ENCODE measurements around the gene APOBEC3F. TPM values are rescaled to one million over a fixed set of nuclear protein-coding genes. Genes with fewer than 3 reads are reported as not detected.
A peak's percentile ranks its signal among the peaks of the same experiment; 100 is the strongest.
"Not testable (repeated sequence)": the region's sequence is repeated elsewhere in the genome, so short reads cannot be mapped to it uniquely, and the experiment has no call there.

APOBEC3F gene
- total RNA-seq, 8 experiments from 2014 or later, result 0.38 to 16.9 (median 4.9) TPM

DNA sequence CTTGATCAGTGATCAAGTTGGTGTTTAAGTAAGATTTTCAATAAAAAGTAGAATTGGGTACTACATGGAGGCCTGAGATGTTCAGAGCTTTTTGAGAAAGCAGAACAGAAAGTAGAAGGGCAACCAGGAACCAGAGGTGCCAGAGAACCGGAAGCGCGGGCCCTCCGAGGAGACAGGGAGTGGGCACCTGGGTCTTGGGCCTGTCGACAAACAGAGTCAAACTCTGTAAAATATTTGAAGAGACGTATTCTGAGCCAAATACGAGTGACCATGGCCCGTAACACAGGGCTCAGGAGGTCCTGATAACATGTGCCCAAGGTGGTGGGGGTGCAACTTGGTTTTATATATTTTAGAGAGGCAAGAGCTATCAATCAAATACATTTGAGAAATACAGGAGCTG is 23.2 kb downstream of the APOBEC3F start:
- in situ Hi-C loops (cut with MboI; ENCODE audit: low pct_unique_long_range_greater_than_20kb in 2 of 9, low sequenced_read_pairs in 9 of 9, unreplicated experiment in 9 of 9); H3K27ac ChIP-seq; H3K4me3 ChIP-seq; ATAC-seq (replicated peaks in 6 of 8); H3K4me1 ChIP-seq (replicated peaks in 1 of 2): not testable (repeated sequence)
- no CpG with 5 or more reads among the region's 8 CpGs for WGBS, 10 experiments

DNA sequence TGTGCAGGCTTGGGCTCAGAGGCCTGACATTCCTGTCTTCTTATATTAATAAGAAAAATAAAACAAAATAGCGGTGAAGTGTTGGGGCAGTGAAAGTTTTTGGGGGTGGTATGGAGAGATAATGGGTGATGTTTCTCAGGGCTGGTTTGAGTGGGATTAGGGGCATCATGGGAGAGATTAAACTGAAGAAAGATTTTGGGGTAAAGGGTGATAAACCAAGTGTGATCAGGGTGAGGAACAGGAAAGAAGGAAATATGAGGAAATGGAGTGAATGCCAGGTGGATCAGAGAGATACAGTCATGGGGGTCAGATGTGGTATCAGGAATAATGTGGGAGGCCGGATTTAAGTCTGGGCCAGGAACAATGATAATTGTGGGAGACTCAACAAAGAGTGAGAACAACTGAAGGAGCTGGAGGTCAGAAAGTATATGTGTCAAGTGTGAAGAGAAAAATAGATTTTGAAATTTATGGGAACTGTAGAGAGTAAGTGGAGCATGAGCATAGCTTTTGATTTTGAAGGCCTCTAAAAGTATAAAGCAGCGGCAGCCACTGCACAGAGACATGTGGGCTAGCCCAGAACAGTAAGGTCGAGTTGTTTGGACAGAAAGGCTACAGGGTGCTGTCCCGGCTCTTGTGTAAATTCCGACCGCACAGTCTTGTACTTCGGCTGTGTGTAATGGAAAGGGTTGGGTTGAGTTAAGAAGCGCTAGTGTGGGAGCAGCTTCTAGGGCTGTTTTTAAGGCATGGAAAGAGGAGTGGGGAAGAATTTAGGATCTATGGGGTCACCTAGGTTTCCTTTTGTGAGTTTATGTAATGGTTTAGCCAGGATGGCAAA is 26.0 kb downstream of the APOBEC3F start:
- WGBS, 10 experiments, result 37 to 100% (median 86%) methylated on average over 3 to 9 of the region's 9 CpGs
- H3K27ac ChIP-seq; in situ Hi-C loops (cut with MboI; ENCODE audit: low pct_unique_long_range_greater_than_20kb in 2 of 9, low sequenced_read_pairs in 9 of 9, unreplicated experiment in 9 of 9); H3K4me1 ChIP-seq (replicated peaks in 1 of 2); ATAC-seq (replicated peaks in 6 of 8); H3K4me3 ChIP-seq: not testable (repeated sequence)

DNA sequence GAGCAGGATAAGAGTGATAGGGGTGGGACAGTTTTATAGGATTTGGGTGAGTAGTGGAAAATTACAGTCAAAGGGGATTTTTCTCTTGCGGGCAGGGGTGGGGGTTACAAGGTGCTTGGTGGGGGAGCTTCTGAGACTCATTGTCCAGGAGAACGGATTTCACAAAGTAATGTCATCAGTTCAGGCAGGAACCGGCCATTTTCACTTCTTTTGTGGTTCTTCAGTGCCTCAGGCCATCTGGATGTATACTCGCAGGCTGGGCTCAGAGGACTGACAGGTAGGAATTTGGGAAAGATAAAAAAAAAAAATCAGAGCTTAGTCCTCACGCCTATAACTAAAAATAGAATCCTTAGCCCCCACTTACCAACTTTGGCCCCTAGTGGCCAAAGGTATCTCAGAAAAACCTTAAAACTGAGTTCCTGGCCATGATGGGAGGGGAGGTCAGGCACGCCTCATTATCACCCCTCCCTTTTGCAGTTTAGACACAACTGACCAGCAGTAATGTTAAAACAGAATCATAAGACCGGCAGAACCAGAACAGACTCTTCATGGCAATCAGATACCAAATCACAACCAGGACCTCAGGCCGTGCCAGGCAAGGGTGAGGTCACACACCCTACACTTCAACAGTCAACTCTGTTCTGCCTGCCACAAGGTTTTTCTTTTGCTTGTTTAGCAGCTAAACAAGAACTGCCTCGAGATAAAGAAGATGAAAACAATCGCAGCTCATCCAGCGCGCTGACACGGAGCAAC is 27.5 kb downstream of the APOBEC3F start:
- in situ Hi-C loops (cut with MboI; ENCODE audit: low pct_unique_long_range_greater_than_20kb in 2 of 9, low sequenced_read_pairs in 9 of 9, unreplicated experiment in 9 of 9), result no loop called here
- ATAC-seq (replicated peaks in 6 of 8), result no peak
- 46 to 90% (median 83%) methylated on average over 2 to 9 of the region's 13 CpGs for WGBS, 10 experiments
- Histone ChIP-seq H3K4me1 (replicated peaks in 1 of 2) (no peaks in the 10 kb centered on the region), H3K4me3 (no peak overlapping the region), H3K27ac (no peak overlapping the region)

DNA sequence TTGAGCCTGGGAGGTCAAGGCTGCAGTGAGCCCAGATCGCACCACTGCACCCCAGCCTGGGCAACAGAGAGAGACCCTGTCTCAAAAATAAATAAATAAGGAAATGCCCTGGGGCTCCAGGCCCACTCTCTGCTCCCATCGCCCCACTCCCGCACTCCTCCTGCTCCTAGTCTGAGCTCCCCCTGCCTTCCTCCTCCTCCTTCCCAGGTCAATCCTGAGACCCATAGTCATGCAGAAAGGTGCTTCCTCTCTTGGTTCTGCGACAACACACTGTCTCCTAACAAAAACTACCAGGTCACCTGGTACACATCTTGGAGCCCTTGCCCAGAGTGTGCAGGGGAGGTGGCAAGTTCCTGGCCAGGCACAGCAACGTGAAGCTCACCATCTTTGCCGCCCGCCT is 29.5 kb downstream of the APOBEC3F start:
- no peak for ATAC-seq (replicated peaks in 6 of 8)
- H3K4me1 ChIP-seq (replicated peaks in 1 of 2), result peaks cover 0 to 6% of the 10 kb centered on the region in 2 donors
- in situ Hi-C loops (cut with MboI; ENCODE audit: low pct_unique_long_range_greater_than_20kb in 2 of 9, low sequenced_read_pairs in 9 of 9, unreplicated experiment in 9 of 9), result no loop called here
- H3K27ac ChIP-seq, result no peak overlapping the region
- H3K4me3 ChIP-seq, result no peak overlapping the region
- 100% methylated on average over 1 to 2 of the region's 7 CpGs; no CpG with 5 or more reads in 4 of the 10 experiments for WGBS, 10 experiments

DNA sequence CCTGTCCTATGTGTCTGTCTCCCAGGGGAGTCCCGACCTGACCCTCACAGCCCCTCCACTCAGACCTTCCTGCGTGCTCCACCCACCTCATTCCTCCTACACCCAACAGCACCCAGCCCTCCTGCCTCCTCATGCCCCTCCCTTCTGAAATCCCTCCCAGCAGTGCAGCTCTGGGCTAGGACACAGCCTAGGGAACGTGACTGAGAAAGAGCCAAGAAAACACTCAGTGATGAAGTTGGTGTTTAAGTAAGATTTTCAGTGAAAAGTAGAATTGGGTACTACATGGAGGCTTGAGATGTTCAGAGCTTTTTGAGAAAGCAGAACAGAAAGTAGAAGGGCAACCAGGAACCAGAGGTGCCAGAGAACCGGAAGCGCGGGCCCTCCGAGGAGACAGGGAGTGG is 31.9 kb downstream of the APOBEC3F start:
- H3K27ac ChIP-seq; ATAC-seq (replicated peaks in 6 of 8); H3K4me3 ChIP-seq; in situ Hi-C loops (cut with MboI; ENCODE audit: low pct_unique_long_range_greater_than_20kb in 2 of 9, low sequenced_read_pairs in 9 of 9, unreplicated experiment in 9 of 9): not testable (repeated sequence)
- WGBS, 10 experiments, result 83% methylated on average over 2 of the region's 7 CpGs; no CpG with 5 or more reads in 9 of the 10 experiments
- H3K4me1 ChIP-seq (replicated peaks in 1 of 2), result peaks cover 16 to 18% of the 10 kb centered on the region in 2 donors

DNA sequence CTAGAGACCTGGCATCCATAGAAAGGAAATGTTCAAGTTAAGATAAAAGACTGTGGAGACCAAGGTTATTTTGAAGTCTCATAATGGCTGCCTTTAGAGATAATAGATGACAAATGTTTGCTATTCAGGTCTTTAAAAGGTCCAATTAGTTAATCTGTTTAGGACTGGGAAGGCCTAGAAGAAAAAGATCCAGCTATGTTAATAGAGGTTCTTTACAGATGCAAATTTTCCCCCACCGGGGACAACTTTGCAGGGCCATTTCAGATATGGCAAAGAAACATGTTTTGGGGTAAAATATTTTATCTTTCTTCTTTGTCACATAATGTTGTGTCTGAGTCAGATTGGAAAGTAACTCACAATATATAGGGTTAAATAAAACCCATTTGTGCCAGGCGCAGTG is 33.3 kb downstream of the APOBEC3F start:
- H3K27ac ChIP-seq, result no peak overlapping the region
- in situ Hi-C loops (cut with MboI; ENCODE audit: low pct_unique_long_range_greater_than_20kb in 2 of 9, low sequenced_read_pairs in 9 of 9, unreplicated experiment in 9 of 9), result no loop called here
- ATAC-seq (replicated peaks in 6 of 8), result no peak
- no peak overlapping the region for H3K4me3 ChIP-seq
- 0 to 100% (median 49%) methylated on average over 1 to 2 of the region's 2 CpGs; no CpG with 5 or more reads in 2 of the 10 experiments for WGBS, 10 experiments
- H3K4me1 ChIP-seq (replicated peaks in 1 of 2), result peaks cover 16 to 24% of the 10 kb centered on the region in 2 donors

DNA sequence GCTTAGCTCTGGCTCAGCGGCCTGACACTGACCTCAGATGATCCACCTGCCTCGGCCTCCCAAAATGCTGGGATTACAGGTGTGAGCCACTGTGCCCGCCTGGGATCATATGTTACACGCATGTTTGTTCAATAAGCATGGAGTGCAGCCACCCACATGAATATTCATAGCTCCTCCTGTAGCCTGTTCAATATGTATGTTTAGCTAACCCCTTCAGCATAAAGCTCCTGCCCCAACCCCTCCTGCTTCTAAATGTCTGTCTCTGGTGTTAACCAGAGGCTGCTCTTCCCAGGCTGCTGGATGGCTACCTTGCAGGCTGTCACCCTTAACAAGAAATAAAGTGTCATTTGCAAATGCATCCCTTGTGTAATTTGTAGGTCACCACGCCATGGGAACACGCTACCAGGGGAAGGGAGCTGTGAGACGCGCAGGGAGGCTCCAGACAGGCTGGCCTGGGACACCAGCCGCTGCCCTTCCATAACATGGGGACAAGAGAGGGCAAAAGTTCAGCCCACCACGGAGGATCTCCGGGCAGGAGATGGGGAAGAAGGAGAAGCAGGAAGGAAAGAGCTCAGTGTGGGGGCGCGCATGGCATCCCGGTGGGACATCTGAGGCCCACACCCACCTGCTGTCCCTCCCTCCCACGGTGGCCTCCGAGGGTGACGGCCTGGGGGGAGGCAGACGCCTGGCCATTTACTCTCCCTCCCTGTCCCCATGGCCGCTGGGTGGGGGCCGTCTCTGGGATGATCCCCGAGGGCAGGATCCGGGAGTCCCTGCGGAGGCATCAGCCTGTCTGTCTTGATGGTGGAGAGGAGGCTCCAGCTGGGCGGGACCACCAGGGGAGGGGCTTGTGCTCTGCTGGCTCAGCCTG is 35.7 kb downstream of the APOBEC3F start:
- in situ Hi-C loops (cut with MboI; ENCODE audit: low pct_unique_long_range_greater_than_20kb in 2 of 9, low sequenced_read_pairs in 9 of 9, unreplicated experiment in 9 of 9), result not testable (repeated sequence)
- Histone ChIP-seq H3K27ac (peak overlapping the region; percentile 63 to 83), H3K4me3 (peak overlapping the region in 3 of 5 donors; percentile 16 to 23 (median 19)), H3K4me1 (replicated peaks in 1 of 2) (peaks cover 18 to 24% of the 10 kb centered on the region in 2 donors)
- WGBS, 10 experiments, result 0 to 7% methylated on average over 1 to 3 of the region's 24 CpGs; no CpG with 5 or more reads in 8 of the 10 experiments
- peak; percentile 90 to 94 (median 92) for ATAC-seq (replicated peaks in 6 of 8)

DNA sequence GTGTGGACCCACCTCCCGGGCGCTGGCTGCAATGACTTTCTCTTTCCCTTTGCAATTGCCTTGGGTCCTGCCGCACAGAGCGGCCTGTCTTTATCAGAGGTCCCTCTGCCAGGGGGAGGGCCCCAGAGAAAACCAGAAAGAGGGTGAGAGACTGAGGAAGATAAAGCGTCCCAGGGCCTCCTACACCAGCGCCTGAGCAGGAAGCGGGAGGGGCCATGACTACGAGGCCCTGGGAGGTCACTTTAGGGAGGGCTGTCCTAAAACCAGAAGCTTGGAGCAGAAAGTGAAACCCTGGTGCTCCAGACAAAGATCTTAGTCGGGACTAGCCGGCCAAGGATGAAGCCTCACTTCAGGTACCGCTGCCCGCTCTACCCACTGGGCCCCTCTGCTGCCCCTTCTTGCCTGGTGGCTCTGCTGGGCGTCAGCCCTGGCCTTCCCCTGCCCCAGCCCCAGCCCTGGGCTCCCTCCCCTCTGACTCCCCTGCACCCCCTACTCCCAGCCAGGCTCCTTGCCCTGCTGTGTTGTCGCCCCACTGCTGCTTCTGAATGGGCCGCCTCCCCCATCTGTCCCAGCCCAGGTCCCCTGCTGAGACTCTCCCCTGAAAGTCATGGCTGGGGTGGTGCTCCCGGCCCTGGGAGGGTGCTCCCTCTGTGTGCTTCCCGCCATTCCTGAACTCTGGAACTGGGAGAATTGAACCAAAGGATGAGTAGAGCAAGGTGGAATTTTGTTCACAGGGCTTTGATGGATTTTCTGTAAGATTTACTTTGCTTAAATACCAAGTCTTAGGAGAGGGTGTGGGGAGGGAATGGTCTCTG is 36.6 kb downstream of the APOBEC3F start, which contains the start of gene APOBEC3G:
Gene APOBEC3G (plus strand): TSS at position 250 of the 815 bp plus-strand sequence. CDS start 87 bp downstream, at position 337.
- WGBS, 10 experiments, result 20 to 100% methylated on average over 1 of the region's 17 CpGs; no CpG with 5 or more reads in 8 of the 10 experiments
- Histone ChIP-seq H3K4me1 (replicated peaks in 1 of 2) (peaks cover 24% of the 10 kb centered on the region in 2 donors), H3K27ac (peak within 1 kb of the TSS; percentile 63 to 85), H3K4me3 (peak within 1 kb of the TSS in 3 of 5 donors; percentile 16 to 23 (median 19))
- peak in 3 of 8 experiments; percentile 7 to 85 (median 8) for ATAC-seq (replicated peaks in 6 of 8)
- in situ Hi-C loops (cut with MboI; ENCODE audit: low pct_unique_long_range_greater_than_20kb in 2 of 9, low sequenced_read_pairs in 9 of 9, unreplicated experiment in 9 of 9), result not testable (repeated sequence)

DNA sequence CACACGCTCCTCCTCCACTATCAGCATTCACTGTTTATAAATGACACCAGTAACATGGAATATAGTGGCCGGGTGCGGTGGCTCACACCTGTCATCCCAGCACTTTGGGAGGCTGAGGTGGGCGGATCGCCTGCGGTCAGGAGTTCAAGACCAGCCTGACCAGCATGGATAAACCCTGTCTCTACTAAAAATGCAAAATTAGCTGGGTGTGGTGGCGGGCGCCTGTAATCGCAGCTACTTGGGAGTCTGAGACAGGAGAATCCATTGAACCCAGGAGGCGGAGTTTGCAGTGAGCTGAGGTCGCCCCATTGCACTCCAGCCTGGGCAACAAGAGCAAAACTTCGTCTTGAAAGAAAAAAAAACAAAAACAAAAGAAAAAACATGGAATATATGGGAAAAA is 37.2 kb downstream of the APOBEC3F start:
- ATAC-seq (replicated peaks in 6 of 8); H3K27ac ChIP-seq; H3K4me3 ChIP-seq; in situ Hi-C loops (cut with MboI; ENCODE audit: low pct_unique_long_range_greater_than_20kb in 2 of 9, low sequenced_read_pairs in 9 of 9, unreplicated experiment in 9 of 9): not testable (repeated sequence)
- 85 to 97% (median 90%) methylated on average over 2 to 10 of the region's 12 CpGs; no CpG with 5 or more reads in 3 of the 10 experiments for WGBS, 10 experiments
- H3K4me1 ChIP-seq (replicated peaks in 1 of 2), result peaks cover 24% of the 10 kb centered on the region in 2 donors

DNA sequence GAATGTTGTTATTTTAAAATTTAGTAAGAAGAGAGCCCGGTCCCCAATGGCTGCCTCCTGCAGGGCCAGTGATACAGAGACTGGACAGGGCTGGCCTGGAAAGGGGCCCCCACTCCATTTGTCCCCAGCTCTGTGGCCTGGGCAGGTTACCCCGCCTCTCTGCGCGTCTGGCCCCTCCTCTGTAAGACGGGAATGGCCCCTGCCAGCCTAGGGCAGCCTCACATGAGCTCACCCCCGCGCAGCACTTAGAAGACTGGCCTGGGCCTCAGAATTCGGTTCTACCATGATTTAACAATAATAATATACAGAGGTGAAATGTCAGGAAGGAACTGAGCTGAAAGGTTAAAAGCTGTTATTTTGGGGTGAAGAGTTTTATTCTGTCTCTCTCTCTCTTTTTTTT is 37.7 kb downstream of the APOBEC3F start:
- Histone ChIP-seq H3K4me3 (no peak overlapping the region), H3K4me1 (replicated peaks in 1 of 2) (peaks cover 24% of the 10 kb centered on the region in 2 donors), H3K27ac (no peak overlapping the region)
- WGBS, 10 experiments, result 60 to 88% (median 83%) methylated on average over 1 to 4 of the region's 8 CpGs; no CpG with 5 or more reads in 5 of the 10 experiments
- in situ Hi-C loops (cut with MboI; ENCODE audit: low pct_unique_long_range_greater_than_20kb in 2 of 9, low sequenced_read_pairs in 9 of 9, unreplicated experiment in 9 of 9), result no loop called here
- no peak for ATAC-seq (replicated peaks in 6 of 8)

DNA sequence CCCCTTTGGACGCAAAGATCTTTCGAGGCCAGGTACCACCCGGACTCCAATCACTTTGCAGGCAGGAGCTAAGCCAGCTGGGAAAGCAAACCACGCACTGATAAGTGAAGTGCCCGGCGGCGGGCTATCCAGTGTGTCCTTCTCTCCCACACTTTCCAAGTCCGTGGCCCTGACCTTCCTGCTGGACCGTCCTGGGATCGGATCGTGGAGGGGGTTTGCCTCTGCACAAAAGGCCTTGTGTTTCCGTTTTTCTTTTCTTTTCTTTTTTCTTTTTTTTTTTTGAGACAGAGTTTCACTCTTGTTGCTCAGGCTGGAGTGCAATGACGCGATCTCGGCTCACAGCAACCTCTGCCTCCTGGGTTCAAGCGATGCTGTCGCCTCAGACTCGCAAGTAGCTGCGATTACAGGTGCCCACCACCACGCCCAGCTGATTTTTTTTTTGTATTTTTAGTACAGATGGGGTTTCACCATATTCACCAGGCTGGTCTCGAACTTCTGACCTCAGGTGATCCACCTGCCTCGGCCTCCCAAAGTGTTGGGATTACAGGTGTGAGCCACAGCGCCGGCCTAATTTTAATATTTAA is 38.5 kb downstream of the APOBEC3F start:
- in situ Hi-C loops (cut with MboI; ENCODE audit: low pct_unique_long_range_greater_than_20kb in 2 of 9, low sequenced_read_pairs in 9 of 9, unreplicated experiment in 9 of 9); ATAC-seq (replicated peaks in 6 of 8): not testable (repeated sequence)

More for the DNA sequence above, 38.5 kb downstream of the APOBEC3F start:
- H3K27ac ChIP-seq, H3K4me3 ChIP-seq: not testable (repeated sequence)
- WGBS, 10 experiments, result 71 to 100% (median 87%) methylated on average over 1 to 10 of the region's 24 CpGs; no CpG with 5 or more reads in 3 of the 10 experiments
- peaks cover 18 to 24% of the 10 kb centered on the region in 2 donors for H3K4me1 ChIP-seq (replicated peaks in 1 of 2)

Data from motor neuron (in vitro differentiated cells).